GM10248 (cell line): ENCODE results near the gene METTL16.

ENCODE experiments used
- CTCF ChIA-PET: fragments of 300-600 bp; sonication (Branson Sonifier 250); formaldehyde crosslinking; extraction: SDS; loops from one replicate; lab custom pipeline; 2021; ENCODE audit warnings: antibody characterized with exemption; lab: Yijun Ruan, JAX
- POLR2A ChIA-PET: fragments of 350-650 bp; sonication (Branson Sonifier 250); formaldehyde crosslinking; extraction: SDS; loops from one replicate; lab custom pipeline; 2020; ENCODE audit warnings: antibody characterized with exemption; lab: Yijun Ruan, JAX
- DNase-seq: peaks from one replicate; pipeline ENCODE4 v3.0.0; 2012; ENCODE audit errors: extremely low spot score
- TF ChIP-seq, protein P1 (sequence below): IDR thresholded peaks from 2 replicates; pipeline ENCODE4 v1.5.1; 2012; ENCODE audit warnings: mild to moderate bottlenecking, low read depth; ENCODE audit errors: extremely low read depth, missing control alignments, control extremely low read depth

The METTL16 gene

DNA sequence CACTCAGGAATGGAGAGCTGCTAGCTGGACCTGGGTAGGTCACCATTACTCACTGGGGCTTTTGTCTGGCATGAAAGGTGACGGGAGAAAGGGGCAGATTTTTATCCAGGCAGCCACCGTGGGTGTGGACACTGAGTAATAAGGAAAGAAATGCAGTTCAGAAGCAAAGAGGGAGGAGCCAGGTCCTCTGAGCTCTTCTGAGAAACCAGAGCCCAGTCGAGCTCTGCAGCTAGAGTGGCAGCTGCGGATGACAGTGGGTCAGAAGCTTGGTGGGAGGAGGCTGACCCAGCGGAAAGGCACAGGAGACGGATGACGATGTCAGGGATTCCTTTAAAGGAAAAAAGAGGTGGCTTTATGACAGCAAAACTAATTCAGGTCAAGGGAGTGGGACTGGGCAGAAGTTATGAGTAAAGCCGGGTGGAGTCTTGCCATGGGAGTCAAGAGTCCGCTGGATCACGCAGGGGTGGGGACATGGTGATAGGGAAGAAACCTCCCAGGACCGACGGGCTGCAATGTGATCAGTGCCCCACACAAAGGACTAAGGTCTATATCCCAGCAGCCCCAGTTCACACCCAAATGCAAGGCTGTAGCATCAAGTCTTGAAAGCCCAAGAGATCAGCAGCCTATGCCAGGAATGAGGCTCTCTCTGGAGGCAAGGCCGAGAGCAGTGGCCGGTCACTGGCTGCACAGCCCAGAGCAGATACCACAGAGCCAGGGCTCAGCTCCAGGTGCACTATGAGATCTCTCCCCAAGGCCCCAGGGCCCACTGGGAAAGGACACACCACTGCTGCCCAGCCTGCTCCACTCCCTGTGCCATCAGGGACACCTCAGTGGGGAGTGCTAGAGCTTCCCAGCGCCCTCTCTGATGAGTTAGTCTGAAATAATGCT, 104.5 kb downstream of the METTL16 start:
- TF ChIP-seq, protein P1, sequence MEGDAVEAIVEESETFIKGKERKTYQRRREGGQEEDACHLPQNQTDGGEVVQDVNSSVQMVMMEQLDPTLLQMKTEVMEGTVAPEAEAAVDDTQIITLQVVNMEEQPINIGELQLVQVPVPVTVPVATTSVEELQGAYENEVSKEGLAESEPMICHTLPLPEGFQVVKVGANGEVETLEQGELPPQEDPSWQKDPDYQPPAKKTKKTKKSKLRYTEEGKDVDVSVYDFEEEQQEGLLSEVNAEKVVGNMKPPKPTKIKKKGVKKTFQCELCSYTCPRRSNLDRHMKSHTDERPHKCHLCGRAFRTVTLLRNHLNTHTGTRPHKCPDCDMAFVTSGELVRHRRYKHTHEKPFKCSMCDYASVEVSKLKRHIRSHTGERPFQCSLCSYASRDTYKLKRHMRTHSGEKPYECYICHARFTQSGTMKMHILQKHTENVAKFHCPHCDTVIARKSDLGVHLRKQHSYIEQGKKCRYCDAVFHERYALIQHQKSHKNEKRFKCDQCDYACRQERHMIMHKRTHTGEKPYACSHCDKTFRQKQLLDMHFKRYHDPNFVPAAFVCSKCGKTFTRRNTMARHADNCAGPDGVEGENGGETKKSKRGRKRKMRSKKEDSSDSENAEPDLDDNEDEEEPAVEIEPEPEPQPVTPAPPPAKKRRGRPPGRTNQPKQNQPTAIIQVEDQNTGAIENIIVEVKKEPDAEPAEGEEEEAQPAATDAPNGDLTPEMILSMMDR = no peak
- ChIA-PET POLR2A (interaction anchor here (1.3 kb wide), 1 partner anchor 14 kb away, joined by 6 read pairs; no protein-coding TSS in a partner anchor), CTCF (interaction anchor here (1.0 to 11.6 kb wide), 4 partner anchors 9 to 25 kb away, joined by 3 to 75 read pairs (median 16); no protein-coding TSS in a partner anchor)
- DNase-seq = no peak

GRCh38 chr17:2406271-2406902, 105.3 kb downstream of the METTL16 start:
- TF ChIP-seq, protein P1 = no peak
- DNase-seq = no peak
- ChIA-PET CTCF (interaction anchor here (1.0 to 11.6 kb wide), 4 partner anchors 10 to 24 kb away, joined by 3 to 75 read pairs (median 16); no protein-coding TSS in a partner anchor), POLR2A (interaction anchor here (1.3 kb wide), 1 partner anchor 13 kb away, joined by 6 read pairs; no protein-coding TSS in a partner anchor)

- ChIA-PET POLR2A (no interaction called here), CTCF (interaction anchor here (6.9 to 11.6 kb wide), 2 partner anchors 11 to 23 kb away, joined by 37 to 75 read pairs; no protein-coding TSS in a partner anchor)
- TF ChIP-seq, protein P1 = no peak
- no peak for DNase-seq
Measured at GRCh38 chr17:2405247-2405926, 106.3 kb downstream of the METTL16 start.

- ChIA-PET POLR2A (interaction anchor here (2.0 kb wide), 1 partner anchor 10 kb away, joined by 16 read pairs; no protein-coding TSS in a partner anchor), CTCF (interaction anchor here (1.0 to 11.6 kb wide), 3 partner anchors 9 to 21 kb away, joined by 4 to 75 read pairs (median 37); no protein-coding TSS in a partner anchor)
- TF ChIP-seq, protein P1 = no peak
- no peak for DNase-seq
Measured at GRCh38 chr17:2403044-2403443, 108.6 kb downstream of the METTL16 start.

DNA sequence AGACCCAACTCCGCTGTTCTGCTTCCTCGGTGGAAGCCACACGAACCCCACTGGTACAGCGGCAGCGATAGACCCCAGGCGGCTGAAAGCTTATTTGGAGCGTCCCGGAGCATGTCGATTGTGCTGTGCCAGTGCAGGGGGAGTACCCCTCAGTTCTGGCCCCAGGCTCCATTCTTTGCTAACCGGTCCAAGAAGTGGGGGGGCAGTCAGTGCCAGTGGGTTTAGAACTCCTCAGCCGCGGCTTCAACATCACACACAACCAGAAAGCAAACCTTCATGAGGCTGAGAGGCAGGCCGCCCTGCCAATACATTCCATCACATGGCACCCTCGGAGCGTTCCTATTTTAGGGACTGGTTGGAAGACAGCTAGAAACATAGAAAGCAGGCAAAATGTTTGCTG, 109.1 kb downstream of the METTL16 start:
- DNase-seq = no peak
- POLR2A ChIA-PET = interaction anchor here (0.6 to 2.0 kb wide), 4 partner anchors 8 to 1026 kb away, joined by 3 to 16 read pairs (median 4); no protein-coding TSS in a partner anchor
- CTCF ChIA-PET = interaction anchor here (1.2 to 11.6 kb wide), 3 partner anchors 8 to 20 kb away, joined by 4 to 75 read pairs (median 37); no protein-coding TSS in a partner anchor
- TF ChIP-seq, protein P1 = no peak
